Measurements from ENCODE around the gene TSPAN4. TPM values are rescaled to one million over a fixed set of nuclear protein-coding genes. Genes with fewer than 3 reads are reported as not detected.

Gene TSPAN4
- total RNA-seq, 6 donors from 2014 or later, result 91.3 to 181 (median 169) TPM

DNA sequence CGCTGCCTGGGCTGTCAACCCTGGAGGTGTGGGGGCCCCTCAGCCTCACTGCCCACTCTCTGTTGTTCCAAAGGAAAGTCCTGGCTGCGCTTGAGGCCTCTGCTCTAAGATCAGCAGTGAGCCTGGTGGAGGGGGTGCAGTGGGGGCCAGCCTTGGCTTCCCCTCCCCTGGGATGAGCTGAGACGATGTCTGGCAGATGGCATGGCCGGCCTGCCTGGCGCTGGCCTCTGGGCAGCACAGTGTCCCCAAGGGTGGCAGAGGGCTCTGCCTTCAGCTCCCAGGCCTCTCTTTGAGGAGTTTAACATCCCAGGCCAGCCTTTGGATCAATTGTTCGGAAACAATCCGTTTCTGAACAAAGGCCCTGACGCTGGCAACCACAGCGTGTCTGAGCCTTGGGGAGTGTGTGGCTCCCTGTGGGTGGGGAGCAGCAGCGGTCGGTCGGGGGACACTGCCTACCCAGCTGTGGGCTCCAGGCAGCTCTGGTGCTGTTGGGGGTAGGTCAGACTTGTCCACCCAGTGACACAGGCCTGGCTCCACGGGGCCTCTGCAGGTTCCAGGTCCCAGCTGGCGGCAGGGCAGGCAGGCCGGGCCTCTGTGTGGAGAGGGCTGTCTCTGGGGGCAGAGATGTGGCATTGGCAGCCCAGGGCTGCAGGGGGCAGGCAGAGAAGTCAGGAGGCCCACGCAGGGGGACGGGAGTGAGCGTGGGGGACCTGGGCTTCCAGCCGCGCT is 12.1 kb downstream of the TSPAN4 start:
- no peak overlapping the region for H3K27ac ChIP-seq
- no peak overlapping the region for H3K4me3 ChIP-seq
- ATAC-seq (ENCODE audit: low FRiP score in 2 of 2), result no peak
- peak in 1 of 2 donors; percentile 78 for DNase-seq
- peaks cover 0 to 32% (median 15%) of the 10 kb centered on the region in 4 donors for H3K36me3 ChIP-seq
- peaks cover 5 to 41% (median 10%) of the 10 kb centered on the region in 4 donors for H3K4me1 ChIP-seq
- TF ChIP-seq EP300 (IDR thresholded peaks at IDR 0.05) (no peak), POLR2A (IDR thresholded peaks at IDR 0.05) (no peak), POLR2AphosphoS5 (IDR thresholded peaks at IDR 0.05) (no peak)
- TF ChIP-seq, protein P1, sequence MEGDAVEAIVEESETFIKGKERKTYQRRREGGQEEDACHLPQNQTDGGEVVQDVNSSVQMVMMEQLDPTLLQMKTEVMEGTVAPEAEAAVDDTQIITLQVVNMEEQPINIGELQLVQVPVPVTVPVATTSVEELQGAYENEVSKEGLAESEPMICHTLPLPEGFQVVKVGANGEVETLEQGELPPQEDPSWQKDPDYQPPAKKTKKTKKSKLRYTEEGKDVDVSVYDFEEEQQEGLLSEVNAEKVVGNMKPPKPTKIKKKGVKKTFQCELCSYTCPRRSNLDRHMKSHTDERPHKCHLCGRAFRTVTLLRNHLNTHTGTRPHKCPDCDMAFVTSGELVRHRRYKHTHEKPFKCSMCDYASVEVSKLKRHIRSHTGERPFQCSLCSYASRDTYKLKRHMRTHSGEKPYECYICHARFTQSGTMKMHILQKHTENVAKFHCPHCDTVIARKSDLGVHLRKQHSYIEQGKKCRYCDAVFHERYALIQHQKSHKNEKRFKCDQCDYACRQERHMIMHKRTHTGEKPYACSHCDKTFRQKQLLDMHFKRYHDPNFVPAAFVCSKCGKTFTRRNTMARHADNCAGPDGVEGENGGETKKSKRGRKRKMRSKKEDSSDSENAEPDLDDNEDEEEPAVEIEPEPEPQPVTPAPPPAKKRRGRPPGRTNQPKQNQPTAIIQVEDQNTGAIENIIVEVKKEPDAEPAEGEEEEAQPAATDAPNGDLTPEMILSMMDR (IDR thresholded peaks at IDR 0.05), result no peak
- no peaks in the 10 kb centered on the region for H3K9me3 ChIP-seq
- WGBS, 2 donors, result 93 to 95% methylated on average over 4 to 17 of the region's 20 CpGs
- H3K27me3 ChIP-seq, result no peaks in the 10 kb centered on the region

DNA sequence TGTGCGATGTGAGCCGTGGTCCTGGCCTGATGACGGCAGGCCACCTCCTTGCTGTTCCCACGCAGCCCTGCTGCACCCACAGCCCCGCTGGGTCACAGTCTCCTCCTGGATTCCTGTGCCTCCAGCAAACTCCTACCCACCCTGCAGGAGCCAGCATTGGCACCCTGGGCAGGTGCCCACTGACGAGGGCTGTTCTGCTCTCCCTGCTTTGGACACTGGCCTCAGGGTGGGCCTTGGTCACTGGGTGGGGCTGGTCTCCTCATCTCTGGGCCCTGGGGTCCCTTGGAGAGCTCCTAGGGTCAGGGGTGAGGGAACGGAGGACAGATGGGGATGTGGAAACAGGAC is 12.7 kb downstream of the TSPAN4 start:
- DNase-seq (no peak), ATAC-seq (ENCODE audit: low FRiP score in 2 of 2) (no peak)
- Histone ChIP-seq H3K9me3 (no peaks in the 10 kb centered on the region), H3K4me3 (no peak overlapping the region), H3K4me1 (peaks cover 9 to 41% (median 12%) of the 10 kb centered on the region in 4 donors), H3K27ac (no peak overlapping the region), H3K27me3 (no peaks in the 10 kb centered on the region), H3K36me3 (peaks cover 0 to 29% (median 12%) of the 10 kb centered on the region in 4 donors)
- TF ChIP-seq POLR2A (IDR thresholded peaks at IDR 0.05) (no peak), EP300 (IDR thresholded peaks at IDR 0.05) (no peak), POLR2AphosphoS5 (IDR thresholded peaks at IDR 0.05) (no peak)
- TF ChIP-seq, protein P1 (IDR thresholded peaks at IDR 0.05), result no peak
- WGBS, 2 donors, result 73 to 91% methylated on average over 5 to 7 of the region's 7 CpGs

DNA sequence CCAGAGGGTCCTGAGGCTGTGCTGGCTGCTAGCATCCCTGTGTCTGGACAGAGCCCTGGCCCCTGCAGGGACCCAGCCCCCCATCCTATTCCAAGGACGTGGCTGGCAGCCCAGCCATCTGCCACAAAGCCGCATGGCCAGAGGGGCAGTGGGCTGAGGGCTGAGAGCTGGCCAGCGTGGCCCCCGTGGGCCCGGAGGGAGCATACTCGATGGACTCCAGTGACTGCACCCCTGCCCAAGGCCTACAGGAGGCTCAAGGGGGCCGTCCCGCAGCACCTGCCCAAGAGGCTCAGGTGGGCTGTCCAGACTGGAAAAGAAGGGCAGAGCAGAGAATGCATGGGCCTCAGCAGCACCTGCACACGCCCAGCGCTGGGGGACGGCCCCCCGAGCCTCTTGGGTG is 13.1 kb downstream of the TSPAN4 start:
- no peaks in the 10 kb centered on the region for H3K9me3 ChIP-seq
- peaks cover 0 to 24% (median 8%) of the 10 kb centered on the region in 4 donors for H3K36me3 ChIP-seq
- H3K4me3 ChIP-seq, result no peak overlapping the region
- ATAC-seq (ENCODE audit: low FRiP score in 2 of 2) (no peak), DNase-seq (peak in 1 of 2 donors; percentile 79)
- H3K27me3 ChIP-seq, result no peaks in the 10 kb centered on the region
- TF ChIP-seq, protein P1 (IDR thresholded peaks at IDR 0.05), result no peak
- TF ChIP-seq POLR2A (IDR thresholded peaks at IDR 0.05) (no peak), EP300 (IDR thresholded peaks at IDR 0.05) (no peak), POLR2AphosphoS5 (IDR thresholded peaks at IDR 0.05) (no peak)
- peaks cover 7 to 37% (median 12%) of the 10 kb centered on the region in 4 donors for H3K4me1 ChIP-seq
- WGBS, 2 donors, result 87 to 92% methylated on average over 6 of the region's 12 CpGs
- peak overlapping the region in 1 of 4 donors; percentile 2 for H3K27ac ChIP-seq

DNA sequence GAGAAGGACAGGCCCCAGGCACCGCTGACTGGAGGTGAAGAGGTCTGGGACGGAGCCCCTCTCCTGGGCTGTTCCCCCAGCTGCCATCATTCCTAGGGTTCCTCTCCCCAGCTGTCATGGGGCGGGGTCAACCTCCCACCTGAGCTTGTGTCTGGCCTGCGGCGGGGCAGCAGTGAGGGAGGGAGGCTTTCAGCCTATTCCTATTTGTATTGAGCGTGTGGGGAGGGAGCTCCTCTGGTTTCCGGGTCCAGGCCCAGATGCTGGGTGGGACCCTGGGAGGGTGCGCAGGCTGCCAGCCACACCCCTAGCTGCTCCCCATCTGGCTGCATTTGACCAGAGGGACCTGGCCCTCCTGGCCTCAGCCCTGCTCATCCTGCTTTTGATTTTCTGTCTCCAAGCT is 13.7 kb downstream of the TSPAN4 start:
- WGBS, 2 donors, result 78 to 82% methylated on average over 8 of the region's 8 CpGs
- no peaks in the 10 kb centered on the region for H3K27me3 ChIP-seq
- no peaks in the 10 kb centered on the region for H3K9me3 ChIP-seq
- DNase-seq (peak in 1 of 2 donors; percentile 47), ATAC-seq (ENCODE audit: low FRiP score in 2 of 2) (no peak)
- peaks cover 7 to 31% (median 12%) of the 10 kb centered on the region in 4 donors for H3K4me1 ChIP-seq
- H3K36me3 ChIP-seq, result peaks cover 0 to 23% (median 5%) of the 10 kb centered on the region in 4 donors
- peak overlapping the region in 1 of 4 donors; percentile 2 for H3K27ac ChIP-seq
- TF ChIP-seq EP300 (IDR thresholded peaks at IDR 0.05), result no peak
- TF ChIP-seq, protein P1 (IDR thresholded peaks at IDR 0.05), result no peak
- TF ChIP-seq POLR2AphosphoS5 (IDR thresholded peaks at IDR 0.05), result no peak
- TF ChIP-seq POLR2A (IDR thresholded peaks at IDR 0.05), result no peak
- H3K4me3 ChIP-seq, result no peak overlapping the region
